AG04449 (cell line): Measurements from ENCODE around the gene RNASE8.

Experiments used
- CTCF ChIA-PET: fragments of 350-600 bp; formaldehyde crosslinking; extraction: SDS; loops from one replicate; lab custom pipeline; 2021; ENCODE audit warnings: antibody characterized with exemption; lab: Yijun Ruan, JAX
- POLR2A ChIA-PET: fragments of 400-600, 350-600 bp; formaldehyde crosslinking; extraction: SDS; loops from one replicate; lab custom pipeline; 2020; ENCODE audit warnings: antibody characterized with exemption, inconsistent platforms; lab: Yijun Ruan, JAX
- DNase-seq: peaks from one replicate; pipeline ENCODE4 v3.0.0-alpha.2; 2010; ENCODE audit warnings: low read depth, low spot score
- H3K4me3 ChIP-seq: 2 replicates; pipeline ENCODE4 v1.5.1; 2011; ENCODE audit warnings: low read depth, mild to moderate bottlenecking, control low read depth, low read length
- TF ChIP-seq, protein P1 (sequence below): IDR thresholded peaks from one replicate; pipeline ENCODE4 v1.5.1; 2011; ENCODE audit warnings: mild to moderate bottlenecking, moderate library complexity, low read length, control low read depth, inconsistent platforms; ENCODE audit not compliant: insufficient read depth; ENCODE audit errors: missing control alignments

Gene RNASE8

DNA sequence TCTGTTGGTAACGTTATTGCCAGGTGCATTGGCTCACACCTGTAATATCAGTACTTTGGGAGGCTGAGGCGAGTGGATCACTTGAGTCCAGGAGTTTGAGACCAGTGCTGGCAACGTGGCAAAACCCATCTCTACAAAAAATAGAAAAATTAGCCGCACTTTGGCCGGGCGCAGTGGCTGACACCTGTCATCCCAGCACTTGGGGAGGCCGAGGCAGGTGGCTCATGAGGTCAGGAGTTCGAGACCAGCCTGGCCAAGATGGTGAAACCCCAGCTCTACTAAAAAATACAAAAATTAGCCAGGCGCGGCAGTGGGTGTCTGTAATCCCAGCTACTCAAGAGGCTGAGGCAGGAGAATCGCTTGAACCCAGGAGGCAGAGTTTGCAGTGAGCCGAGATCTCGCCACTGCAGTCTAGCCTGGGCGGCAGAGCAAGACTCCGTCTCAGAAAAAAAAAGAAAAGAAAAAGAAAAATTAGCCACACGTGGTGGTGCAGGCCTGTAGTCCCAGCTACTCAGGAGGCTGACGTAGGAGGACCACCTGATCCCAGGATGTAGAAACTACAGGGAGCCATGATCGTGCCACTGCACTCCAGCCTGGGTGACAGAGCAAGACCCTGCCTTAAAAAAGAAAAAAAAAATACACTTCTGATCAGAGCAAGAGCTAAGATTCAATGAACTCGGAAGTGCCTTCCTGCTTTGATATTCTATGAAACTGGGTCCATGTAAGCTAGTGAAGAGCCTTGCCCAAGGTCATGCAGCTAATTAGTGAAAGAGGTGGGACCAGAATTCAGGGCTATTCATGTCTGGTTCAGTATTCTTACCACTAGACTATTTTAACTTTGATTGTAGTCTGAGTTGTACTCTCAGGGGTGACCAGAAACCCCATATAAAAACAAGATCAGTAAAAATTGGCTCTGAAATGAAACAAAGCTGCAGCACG is 4.2 kb upstream of the RNASE8 start:
- POLR2A ChIA-PET = no interaction called here
- H3K4me3 ChIP-seq = no peak overlapping the region
- TF ChIP-seq, protein P1, sequence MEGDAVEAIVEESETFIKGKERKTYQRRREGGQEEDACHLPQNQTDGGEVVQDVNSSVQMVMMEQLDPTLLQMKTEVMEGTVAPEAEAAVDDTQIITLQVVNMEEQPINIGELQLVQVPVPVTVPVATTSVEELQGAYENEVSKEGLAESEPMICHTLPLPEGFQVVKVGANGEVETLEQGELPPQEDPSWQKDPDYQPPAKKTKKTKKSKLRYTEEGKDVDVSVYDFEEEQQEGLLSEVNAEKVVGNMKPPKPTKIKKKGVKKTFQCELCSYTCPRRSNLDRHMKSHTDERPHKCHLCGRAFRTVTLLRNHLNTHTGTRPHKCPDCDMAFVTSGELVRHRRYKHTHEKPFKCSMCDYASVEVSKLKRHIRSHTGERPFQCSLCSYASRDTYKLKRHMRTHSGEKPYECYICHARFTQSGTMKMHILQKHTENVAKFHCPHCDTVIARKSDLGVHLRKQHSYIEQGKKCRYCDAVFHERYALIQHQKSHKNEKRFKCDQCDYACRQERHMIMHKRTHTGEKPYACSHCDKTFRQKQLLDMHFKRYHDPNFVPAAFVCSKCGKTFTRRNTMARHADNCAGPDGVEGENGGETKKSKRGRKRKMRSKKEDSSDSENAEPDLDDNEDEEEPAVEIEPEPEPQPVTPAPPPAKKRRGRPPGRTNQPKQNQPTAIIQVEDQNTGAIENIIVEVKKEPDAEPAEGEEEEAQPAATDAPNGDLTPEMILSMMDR = no peak
- no peak for DNase-seq
- CTCF ChIA-PET = interaction anchor here (0.6 to 1.4 kb wide), 5 partner anchors 9 to 51 kb away, joined by 3 to 5 read pairs (median 3); no protein-coding TSS in a partner anchor

DNA sequence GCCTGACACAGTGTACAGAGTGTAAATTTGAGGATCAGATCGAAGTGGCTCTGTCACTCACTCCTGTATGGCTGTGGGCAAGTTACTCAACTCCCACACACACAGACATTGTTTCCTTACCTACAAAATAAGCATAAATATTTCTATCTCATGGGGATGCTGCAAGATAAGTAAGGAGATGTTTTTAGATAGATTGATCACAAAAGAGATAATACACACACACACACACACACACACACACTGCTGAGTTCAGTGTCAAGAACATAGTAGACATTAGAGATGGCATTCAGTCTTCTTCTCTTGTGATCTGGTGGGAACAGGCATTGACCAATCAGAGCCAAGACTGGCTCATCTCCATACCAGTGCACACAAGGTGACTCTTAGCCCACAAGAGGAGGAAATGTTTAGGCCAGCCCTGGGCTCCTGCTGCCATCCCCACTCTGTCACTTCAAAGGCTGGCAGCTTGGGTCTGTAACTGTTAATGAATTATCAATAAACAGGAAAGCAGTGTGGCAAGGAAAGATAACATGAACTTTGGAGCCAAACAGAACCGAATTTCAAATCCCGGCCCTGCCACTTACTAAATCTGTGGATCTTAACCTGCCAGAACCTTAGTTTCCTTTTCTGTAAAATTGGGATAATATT is 3.4 kb upstream of the RNASE8 start:
- DNase-seq = no peak
- POLR2A ChIA-PET = no interaction called here
- H3K4me3 ChIP-seq = no peak overlapping the region
- CTCF ChIA-PET = interaction anchor here (0.6 to 1.3 kb wide), 3 partner anchors 8 to 50 kb away, joined by 3 to 4 read pairs (median 3); no protein-coding TSS in a partner anchor
- TF ChIP-seq, protein P1 = no peak

DNA sequence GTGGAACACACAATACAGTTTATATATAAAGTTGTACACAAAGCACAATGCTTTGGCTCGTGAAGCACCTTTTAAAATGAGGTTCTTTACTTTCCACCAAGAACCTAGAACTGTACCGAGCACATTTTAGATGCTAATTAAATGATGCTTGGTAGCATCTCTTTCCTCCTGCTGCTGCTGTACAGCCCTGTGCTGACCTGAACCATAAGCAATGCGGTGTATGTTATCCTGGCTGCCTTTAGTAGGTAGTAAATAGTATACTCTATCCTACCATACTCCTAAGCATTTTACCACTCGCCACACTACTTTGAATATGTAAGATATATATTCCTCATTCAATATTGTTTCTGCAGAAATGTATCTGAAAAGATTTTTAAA is 2.9 kb upstream of the RNASE8 start:
- no peak for DNase-seq
- TF ChIP-seq, protein P1 = no peak
- ChIA-PET POLR2A (no interaction called here), CTCF (interaction anchor here (1.3 kb wide), 1 partner anchor 7 kb away, joined by 3 read pairs; no protein-coding TSS in a partner anchor)
- no peak overlapping the region for H3K4me3 ChIP-seq

DNA sequence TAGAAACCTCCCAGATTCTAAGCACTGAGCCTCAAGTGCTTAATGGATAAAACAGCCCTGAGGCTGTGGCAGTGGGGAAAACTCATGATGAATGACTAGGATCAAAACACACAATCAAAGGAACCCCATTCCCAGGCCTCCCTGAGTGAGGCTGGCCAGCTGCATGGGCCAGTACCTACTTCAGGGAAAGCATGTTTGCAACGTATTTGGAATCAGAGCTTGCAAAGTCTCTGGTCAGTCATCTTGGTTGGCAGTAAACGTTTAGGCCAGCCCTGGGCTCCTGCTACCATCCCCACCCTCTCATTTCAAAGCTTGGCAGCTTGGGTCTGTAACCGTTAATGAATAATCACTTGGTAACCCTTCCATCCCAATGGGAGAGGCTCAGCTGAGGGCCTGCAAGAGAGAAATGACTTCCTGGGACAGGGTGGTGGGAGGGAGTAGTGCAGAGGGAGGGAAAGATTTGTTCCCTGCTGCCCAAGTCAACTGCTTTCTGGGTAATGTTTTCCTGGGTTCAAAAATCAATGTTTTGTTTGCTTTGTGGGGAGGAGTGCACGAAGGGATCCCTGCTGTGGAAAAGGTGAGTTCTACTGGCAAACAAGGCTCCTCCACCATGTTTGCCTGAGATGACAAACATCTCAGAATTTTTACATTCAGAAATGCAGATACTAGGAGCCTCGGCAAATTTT is 2.0 kb upstream of the RNASE8 start:
- POLR2A ChIA-PET = no interaction called here
- TF ChIP-seq, protein P1 = no peak
- no peak overlapping the region for H3K4me3 ChIP-seq
- no peak for DNase-seq
- CTCF ChIA-PET = interaction anchor here (0.9 to 4.7 kb wide), 6 partner anchors 14 to 52 kb away, joined by 3 to 23 read pairs (median 11); partner anchors contain the start of gene RNASE7

DNA sequence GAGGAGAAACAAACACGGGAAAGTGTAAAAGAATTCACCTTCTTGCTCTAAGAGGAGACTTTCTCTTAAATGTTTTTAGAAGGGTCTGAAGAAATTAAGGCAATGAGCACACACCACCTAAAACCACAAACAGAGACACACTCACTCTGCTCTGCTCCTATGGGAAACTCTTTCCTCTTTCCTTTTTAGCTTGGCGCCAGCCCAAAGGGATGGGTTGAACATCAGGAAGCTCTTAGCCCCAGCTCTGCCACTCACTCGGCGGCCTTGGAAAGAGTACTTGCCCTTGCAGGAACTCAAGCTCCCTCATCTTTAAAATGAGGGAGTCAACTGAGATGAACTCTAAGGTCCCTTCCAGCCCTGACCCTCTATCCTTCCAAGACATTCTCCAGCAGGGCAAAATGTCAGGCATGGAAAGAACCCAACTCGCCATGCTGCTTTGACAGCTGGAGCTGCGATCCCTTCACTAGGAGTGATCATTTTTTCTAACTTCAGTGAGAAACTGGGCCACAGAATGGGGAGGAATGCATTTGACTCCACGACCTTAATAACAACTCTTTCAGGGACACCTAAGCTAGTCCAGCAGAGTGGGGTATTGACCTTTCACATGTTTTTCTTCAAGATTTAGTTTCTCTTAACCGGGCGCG is 980 bp upstream of the RNASE8 start:
- CTCF ChIA-PET = interaction anchor here (0.9 to 4.7 kb wide), 14 partner anchors 9 to 366 kb away, joined by 3 to 23 read pairs (median 4); partner anchors contain the start of gene RNASE7
- H3K4me3 ChIP-seq = no peak overlapping the region
- POLR2A ChIA-PET = interaction anchor here (0.8 kb wide), 1 partner anchor 14 kb away, joined by 4 read pairs; no protein-coding TSS in a partner anchor
- TF ChIP-seq, protein P1 = no peak
- DNase-seq = no peak
